Glomerular visceral epithelial cell (primary cell): Measurements from ENCODE around the gene BMI1.

ENCODE experiments used
- DNase-seq: peaks from one replicate; pipeline ENCODE4 v3.0.0-alpha.2; 2016; ENCODE audit errors: extremely low spot score

The BMI1 gene

GRCh38 chr10:22319980-22320558, 830 bp upstream of the BMI1 start:
- DNase-seq: no peak

- peak; percentile 71 for DNase-seq
These were observed 441 bp downstream of the BMI1 start for GRCh38 chr10:22321156-22321923.

- no peak for DNase-seq
These were observed 1.2 kb downstream of the BMI1 start for GRCh38 chr10:22321924-22322640.

- DNase-seq: no peak
These were observed 1.8 kb downstream of the BMI1 start for GRCh38 chr10:22322641-22323160.

- no peak for DNase-seq
These were observed 2.8 kb downstream of the BMI1 start for GRCh38 chr10:22323538-22324305.

- no peak for DNase-seq
These were observed 3.5 kb downstream of the BMI1 start for GRCh38 chr10:22324413-22324812.

- no peak for DNase-seq
These were observed 4.0 kb downstream of the BMI1 start for GRCh38 chr10:22324893-22325271.

- peak; percentile 75 for DNase-seq
These were observed 4.6 kb downstream of the BMI1 start for GRCh38 chr10:22325272-22326144.

GRCh38 chr10:22326145-22326702, 5.3 kb downstream of the BMI1 start:
- DNase-seq: no peak

- DNase-seq: no peak
These were observed 8.3 kb downstream of the BMI1 start for GRCh38 chr10:22329150-22329549.

- no peak for DNase-seq
These were observed 11.3 kb downstream of the BMI1 start for GRCh38 chr10:22332116-22332692.

GRCh38 chr10:22333167-22333974, 12.5 kb downstream of the BMI1 start:
- DNase-seq: no peak

GRCh38 chr10:22333975-22334282, 13.0 kb downstream of the BMI1 start:
- DNase-seq: no peak

GRCh38 chr10:22334414-22335172, 13.7 kb downstream of the BMI1 start:
- no peak for DNase-seq

GRCh38 chr10:22335173-22335933, 14.5 kb downstream of the BMI1 start:
- DNase-seq: no peak

- no peak for DNase-seq
These were observed 17.4 kb downstream of the BMI1 start for GRCh38 chr10:22338185-22338900.

- DNase-seq: no peak
These were observed 18.0 kb downstream of the BMI1 start for GRCh38 chr10:22338931-22339330.
